HUES48 (cell line): ENCODE data around the gene SH3PXD2B.

Source experiments
- H3K27ac ChIP-seq: one replicate; pipeline ENCODE4 v1.7.0; 2013; ENCODE audit warnings: low read depth, low read length, inconsistent platforms
- H3K27me3 ChIP-seq: 2 replicates; pipeline ENCODE4 v1.6.1; 2013; ENCODE audit warnings: mild to moderate bottlenecking, low read length; ENCODE audit not compliant: control insufficient read depth, insufficient read depth
- H3K36me3 ChIP-seq: 2 replicates; pipeline ENCODE4 v1.6.1; 2013; ENCODE audit warnings: low read length; ENCODE audit not compliant: control insufficient read depth, insufficient read depth
- H3K4me1 ChIP-seq: 2 replicates; pipeline ENCODE4 v1.6.1; 2013; ENCODE audit warnings: mild to moderate bottlenecking, low read length; ENCODE audit not compliant: control insufficient read depth, insufficient read depth
- H3K4me3 ChIP-seq: 2 replicates; pipeline ENCODE4 v1.5.1; 2013; ENCODE audit warnings: mild to moderate bottlenecking, low read depth, low read length
- H3K9ac ChIP-seq: 2 replicates; pipeline ENCODE4 v1.6.1; 2013; ENCODE audit warnings: mild to moderate bottlenecking, low read depth, low read length, moderate library complexity
- H3K9me3 ChIP-seq: 2 replicates; pipeline ENCODE4 v1.6.1; 2013; ENCODE audit warnings: low read length; ENCODE audit not compliant: control insufficient read depth, insufficient read depth

Gene SH3PXD2B

GRCh38 chr5:172435362-172436077, 18.8 kb downstream of the SH3PXD2B start:
- Histone ChIP-seq H3K9me3 (no peaks in the 10 kb centered on the region), H3K4me3 (no peak overlapping the region), H3K4me1 (no peaks in the 10 kb centered on the region), H3K36me3 (peaks cover 3% of the 10 kb centered on the region; the same call in 1 of the 2 replicates), H3K9ac (no peak overlapping the region), H3K27ac (no peak overlapping the region), H3K27me3 (no peaks in the 10 kb centered on the region)

DNA sequence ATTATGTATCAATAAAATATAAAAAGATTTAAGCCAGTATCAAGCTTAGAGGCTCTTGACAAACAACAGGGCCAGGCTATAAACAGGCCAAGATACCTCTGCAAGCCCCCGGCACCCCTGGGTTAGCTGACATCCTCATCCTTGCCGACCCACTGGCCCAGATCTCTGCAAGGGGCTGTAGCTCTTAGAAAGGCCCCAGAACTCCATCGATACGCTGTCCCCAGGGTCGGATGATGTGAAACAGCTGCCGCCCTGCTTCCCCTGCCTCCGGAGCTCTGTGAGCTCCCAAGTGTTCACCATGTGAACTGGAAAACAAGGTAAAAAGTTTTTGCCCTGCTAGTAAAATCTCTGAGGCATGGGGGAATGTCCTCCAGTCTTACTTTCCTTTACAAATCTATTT, 20.1 kb downstream of the SH3PXD2B start:
- no peak overlapping the region for H3K27ac ChIP-seq
- no peak overlapping the region for H3K4me3 ChIP-seq
- H3K27me3 ChIP-seq: no peaks in the 10 kb centered on the region
- H3K4me1 ChIP-seq: no peaks in the 10 kb centered on the region
- no peaks in the 10 kb centered on the region for H3K9me3 ChIP-seq
- peaks cover 3% of the 10 kb centered on the region; the same call in 1 of the 2 replicates for H3K36me3 ChIP-seq
- H3K9ac ChIP-seq: no peak overlapping the region

- no peaks in the 10 kb centered on the region for H3K4me1 ChIP-seq
- H3K27me3 ChIP-seq: no peaks in the 10 kb centered on the region
- H3K9me3 ChIP-seq: no peaks in the 10 kb centered on the region
- H3K9ac ChIP-seq: no peak overlapping the region
- peaks cover 3% of the 10 kb centered on the region; the same call in 1 of the 2 replicates for H3K36me3 ChIP-seq
- no peak overlapping the region for H3K27ac ChIP-seq
- H3K4me3 ChIP-seq: no peak overlapping the region
Observed at GRCh38 chr5:172433513-172433912, 20.8 kb downstream of the SH3PXD2B start.

DNA sequence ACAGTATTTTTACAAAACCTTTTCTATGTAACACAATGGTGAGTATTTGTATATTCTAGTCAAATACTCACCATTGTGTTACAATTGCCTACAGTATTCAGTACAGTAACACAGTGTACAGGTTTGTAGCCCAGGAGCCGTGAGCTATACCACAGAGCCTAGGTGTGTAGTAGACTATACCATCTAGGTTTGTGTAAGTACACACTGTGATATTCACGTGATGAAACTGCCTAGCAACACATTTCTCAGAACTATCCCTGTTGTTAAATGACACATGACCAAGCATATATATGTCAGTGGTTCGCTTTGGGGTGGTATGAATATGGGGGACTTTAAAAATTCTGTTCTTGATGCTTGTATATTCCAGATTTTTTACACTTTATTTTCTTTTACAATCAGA, 21.3 kb downstream of the SH3PXD2B start:
- Histone ChIP-seq H3K27me3 (no peaks in the 10 kb centered on the region), H3K4me3 (no peak overlapping the region), H3K9me3 (no peaks in the 10 kb centered on the region), H3K36me3 (peaks cover 3% of the 10 kb centered on the region; the same call in 1 of the 2 replicates), H3K9ac (no peak overlapping the region), H3K27ac (no peak overlapping the region), H3K4me1 (no peaks in the 10 kb centered on the region)

DNA sequence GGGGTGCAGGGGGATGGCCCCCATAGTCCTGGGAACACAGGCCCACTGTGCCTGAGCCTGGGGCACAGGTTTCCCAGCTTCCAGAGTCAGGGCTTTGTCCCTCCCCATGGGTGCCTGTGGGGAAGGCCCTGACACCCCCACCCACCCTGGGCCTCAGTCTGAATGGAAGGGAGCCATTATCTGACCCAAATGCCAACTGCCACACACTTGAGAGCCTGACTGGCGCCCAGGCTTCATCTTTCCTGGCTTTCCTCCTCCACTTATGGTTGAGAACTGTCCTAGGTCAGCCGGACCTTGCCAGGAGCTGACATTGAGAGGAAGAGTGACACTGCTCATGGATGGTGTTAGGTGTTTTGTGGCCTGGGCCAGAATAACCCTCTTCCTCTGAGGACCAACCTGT, 24.0 kb downstream of the SH3PXD2B start:
- Histone ChIP-seq H3K4me3 (no peak overlapping the region), H3K9me3 (no peaks in the 10 kb centered on the region), H3K36me3 (no peaks in the 10 kb centered on the region; the same call in 1 of the 2 replicates), H3K27me3 (no peaks in the 10 kb centered on the region), H3K4me1 (no peaks in the 10 kb centered on the region), H3K27ac (no peak overlapping the region), H3K9ac (no peak overlapping the region)

DNA sequence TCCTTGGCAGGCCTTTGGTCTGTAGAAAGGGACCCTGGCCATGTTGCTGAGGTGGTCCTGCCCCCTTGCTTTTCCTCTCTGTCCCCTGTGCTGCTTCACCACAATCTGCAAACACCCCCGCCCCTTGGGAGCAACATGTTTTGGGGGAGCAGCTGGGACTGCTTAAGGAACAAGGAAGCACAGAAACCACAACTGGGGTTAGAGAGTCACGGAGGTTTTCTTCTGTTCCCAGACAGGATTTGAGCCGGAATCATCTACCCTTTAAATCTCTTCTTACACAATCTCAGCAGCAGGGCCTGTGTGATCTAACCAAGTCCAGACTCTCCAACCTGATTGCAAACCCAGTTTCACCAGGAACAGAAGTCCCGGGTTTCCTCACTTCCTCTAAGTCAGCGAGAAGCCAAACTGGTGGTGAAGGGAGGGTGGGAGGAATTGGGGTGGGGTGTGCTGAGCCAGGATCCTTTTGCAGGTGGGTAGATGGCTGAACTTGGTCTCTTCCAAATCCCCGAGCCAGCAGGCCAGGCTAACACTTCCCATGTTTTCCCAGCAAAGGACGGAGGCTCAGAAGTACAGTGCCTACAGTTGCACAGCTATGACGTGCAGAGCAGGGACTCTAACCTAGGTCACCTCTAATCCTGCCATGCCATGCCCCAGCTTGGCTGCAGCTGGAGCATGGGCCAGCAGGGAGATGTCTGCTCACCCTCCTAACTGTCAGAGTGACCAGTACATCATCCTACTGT, 25.0 kb downstream of the SH3PXD2B start:
- Histone ChIP-seq H3K27ac (no peak overlapping the region), H3K36me3 (no peaks in the 10 kb centered on the region; the same call in 1 of the 2 replicates), H3K9ac (no peak overlapping the region), H3K4me1 (no peaks in the 10 kb centered on the region), H3K4me3 (no peak overlapping the region), H3K9me3 (no peaks in the 10 kb centered on the region), H3K27me3 (no peaks in the 10 kb centered on the region)

DNA sequence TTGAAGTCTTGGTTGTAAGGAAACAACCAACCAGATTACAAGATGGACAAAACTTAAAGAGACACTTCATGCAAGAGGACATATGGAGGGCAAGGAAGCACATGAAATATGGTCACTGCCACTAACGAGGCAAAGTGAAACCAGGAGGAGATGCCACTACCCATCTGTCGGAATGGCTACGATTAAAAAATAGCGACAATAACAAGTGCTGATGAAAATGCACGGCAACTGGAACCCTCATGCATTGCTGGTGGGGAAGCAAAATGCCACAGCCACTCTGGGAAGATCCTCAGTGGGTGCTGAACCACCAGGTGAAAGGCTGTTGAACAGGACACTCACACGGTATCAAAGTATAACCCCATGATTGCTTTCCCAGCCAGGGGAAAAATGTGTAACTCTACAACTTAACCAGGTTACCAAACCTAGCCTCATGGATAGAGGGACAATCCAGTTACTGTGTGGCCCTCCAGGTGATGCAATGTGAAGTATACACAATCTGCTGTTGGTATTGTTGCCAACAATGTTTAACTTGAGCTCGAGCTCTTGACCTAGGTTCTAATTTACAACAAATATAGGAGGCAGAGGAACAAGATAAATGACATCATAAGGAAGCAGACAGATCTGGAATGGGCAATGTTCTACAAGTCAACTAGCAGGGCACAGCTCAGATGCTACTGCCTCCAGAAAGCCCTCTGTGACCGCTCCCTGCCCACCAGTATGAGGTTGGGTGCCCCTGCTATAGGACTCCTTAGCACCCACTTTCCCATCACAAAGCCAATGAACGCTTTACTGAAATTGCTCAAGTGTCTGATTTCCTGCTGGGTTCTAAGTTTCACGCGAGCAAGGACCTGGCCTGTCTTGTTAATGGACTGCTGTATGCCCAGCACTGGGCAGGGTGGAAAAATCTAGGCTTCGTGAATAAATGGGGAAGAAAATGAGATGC, 25.8 kb downstream of the SH3PXD2B start:
- no peak overlapping the region for H3K4me3 ChIP-seq
- H3K27me3 ChIP-seq: no peaks in the 10 kb centered on the region
- H3K9me3 ChIP-seq: no peaks in the 10 kb centered on the region
- H3K36me3 ChIP-seq: no peaks in the 10 kb centered on the region; the same call in 1 of the 2 replicates
- no peaks in the 10 kb centered on the region for H3K4me1 ChIP-seq
- H3K27ac ChIP-seq: no peak overlapping the region
- H3K9ac ChIP-seq: no peak overlapping the region

DNA sequence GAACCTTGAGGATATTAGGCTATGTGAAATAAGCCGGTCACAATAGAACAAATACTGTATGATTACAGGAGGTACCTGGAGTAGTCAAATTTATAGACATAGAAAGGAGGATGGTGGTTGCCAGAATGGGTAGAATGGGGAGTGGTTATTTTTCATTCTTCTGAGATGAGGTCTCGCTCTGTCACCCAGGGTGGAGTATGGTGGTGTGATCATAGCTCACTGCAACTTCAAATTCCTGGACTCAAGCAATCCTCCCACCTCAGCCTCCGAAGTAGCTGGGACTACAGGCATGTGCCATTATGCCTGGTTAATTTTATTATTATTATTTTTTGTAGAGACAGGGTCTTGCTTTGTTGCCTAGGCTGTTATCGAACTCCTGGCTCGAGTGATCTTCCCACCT, 27.1 kb downstream of the SH3PXD2B start:
- Histone ChIP-seq H3K9ac (no peak overlapping the region), H3K9me3 (no peaks in the 10 kb centered on the region), H3K36me3 (peaks cover 6% of the 10 kb centered on the region), H3K4me1 (no peaks in the 10 kb centered on the region), H3K4me3 (no peak overlapping the region), H3K27me3 (no peaks in the 10 kb centered on the region), H3K27ac (no peak overlapping the region)

DNA sequence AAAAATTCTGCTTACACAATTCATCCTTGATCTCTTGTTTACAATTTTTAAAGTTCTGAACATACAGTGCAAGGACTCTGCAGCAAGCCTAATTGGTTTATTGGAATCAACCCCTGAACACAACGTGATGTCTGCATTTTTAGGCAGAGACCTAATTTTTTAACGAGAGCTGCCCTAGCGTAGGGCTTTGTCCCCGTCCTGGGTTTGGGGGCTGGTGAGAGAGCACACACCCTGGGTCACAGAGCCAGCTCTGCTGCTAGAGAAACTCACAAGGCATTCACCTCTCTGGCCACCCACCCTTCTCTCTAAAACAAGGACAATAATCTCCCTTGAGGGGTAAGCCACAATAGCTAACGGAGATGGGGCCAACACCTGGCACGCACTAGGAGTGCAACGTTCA, 28.2 kb downstream of the SH3PXD2B start:
- Histone ChIP-seq H3K27me3 (no peaks in the 10 kb centered on the region), H3K9ac (no peak overlapping the region), H3K9me3 (no peaks in the 10 kb centered on the region), H3K4me1 (no peaks in the 10 kb centered on the region), H3K36me3 (peaks cover 14% of the 10 kb centered on the region), H3K27ac (no peak overlapping the region), H3K4me3 (no peak overlapping the region)

- no peaks in the 10 kb centered on the region for H3K27me3 ChIP-seq
Observed at GRCh38 chr5:172425402-172425801, 28.9 kb downstream of the SH3PXD2B start.

More at GRCh38 chr5:172425402-172425801, 28.9 kb downstream of the SH3PXD2B start:
- Histone ChIP-seq H3K4me1 (no peaks in the 10 kb centered on the region), H3K4me3 (no peak overlapping the region), H3K36me3 (peaks cover 21% of the 10 kb centered on the region), H3K27ac (no peak overlapping the region), H3K9me3 (no peaks in the 10 kb centered on the region), H3K9ac (no peak overlapping the region)
